HepG2 (cell line): ENCODE data around the gene AIFM1. TPM values are rescaled to one million over a fixed set of nuclear protein-coding genes. Genes with fewer than 3 reads are reported as not detected.

ENCODE experiments used
- CCDC6 ChIP-seq: sonication (generic); formaldehyde crosslinking; IDR thresholded peaks from 2 replicates; pipeline ENCODE4 v1.8.1; 2022; ENCODE audit warnings: mild to moderate bottlenecking, missing genetic modification reagents, moderate library complexity
- DDIT3 ChIP-seq: sonication (generic); formaldehyde crosslinking; IDR thresholded peaks from 2 replicates; pipeline ENCODE4 v1.4.0; 2020; ENCODE audit warnings: mild to moderate bottlenecking, missing genetic modification reagents
- DNMT3B ChIP-seq: conservative IDR thresholded peaks from 2 replicates; pipeline ENCODE4 v1.6.1; 2016; ENCODE audit warnings: missing biosample characterization, control low read depth
- EZH2 ChIP-seq: conservative IDR thresholded peaks from 2 replicates; pipeline ENCODE4 v1.6.1; 2012; ENCODE audit warnings: mild to moderate bottlenecking, low read depth, low read length, moderate library complexity
- HOXA7 ChIP-seq: sonication (generic); formaldehyde crosslinking; IDR thresholded peaks from 2 replicates; pipeline ENCODE4 v1.8.1; 2022; ENCODE audit warnings: mild to moderate bottlenecking, missing genetic modification reagents, moderate library complexity
- HOXD1 ChIP-seq: sonication (generic); formaldehyde crosslinking; IDR thresholded peaks from 2 replicates; pipeline ENCODE4 v1.5.0; 2020; ENCODE audit warnings: missing genetic modification reagents
- JDP2 ChIP-seq: sonication (generic); formaldehyde crosslinking; IDR thresholded peaks from 2 replicates; pipeline ENCODE4 v1.8.1; 2022; ENCODE audit warnings: missing genetic modification reagents, borderline replicate concordance
- NFE2L2 ChIP-seq: fragments of 150-350 bp; IDR thresholded peaks from 2 replicates; pipeline ENCODE4 v1.6.1; 2014; ENCODE audit warnings: low read length
- NFYC ChIP-seq: IDR thresholded peaks from 2 replicates; pipeline ENCODE4 v1.6.1; 2016; ENCODE audit warnings: missing genetic modification reagents, missing compliant biosample characterization
- NONO ChIP-seq, 2 experiments: fragments of 450-650 bp in 1 of 2; sonication (generic) in 1 of 2; formaldehyde crosslinking in 1 of 2; IDR thresholded peaks in 1 of 2; conservative IDR thresholded peaks in 1 of 2; 2 replicates each; pipeline versions ENCODE4 v1.6.1 to v1.8.0; 2017 to 2022; ENCODE audit warnings: mild to moderate bottlenecking in 1 of 2, missing genetic modification reagents in 1 of 2, moderate library complexity in 1 of 2
- PHB2 ChIP-seq: fragments of 450-650 bp; IDR thresholded peaks from 2 replicates; pipeline ENCODE4 v1.6.1; 2018; ENCODE audit not compliant: partially characterized antibody
- PHF21A ChIP-seq: sonication (generic); formaldehyde crosslinking; IDR thresholded peaks from 2 replicates; pipeline ENCODE4 v1.5.0; 2020; ENCODE audit warnings: mild to moderate bottlenecking, missing genetic modification reagents
- RNF2 ChIP-seq: fragments of 450-650 bp; conservative IDR thresholded peaks from 2 replicates; pipeline ENCODE4 v1.6.1; 2016; ENCODE audit warnings: low read depth
- SMARCC2 ChIP-seq: fragments of 450-650 bp; IDR thresholded peaks from 2 replicates; pipeline ENCODE4 v1.6.1; 2017; ENCODE audit warnings: antibody characterized with exemption, mild to moderate bottlenecking
- ZBTB3 ChIP-seq: sonication (generic); formaldehyde crosslinking; IDR thresholded peaks from 2 replicates; pipeline ENCODE4 v1.4.0; 2020; ENCODE audit warnings: low read depth, mild to moderate bottlenecking, moderate library complexity, missing genetic modification reagents, borderline replicate concordance
- ZNF224 ChIP-seq: sonication (generic); formaldehyde crosslinking; IDR thresholded peaks from 2 replicates; pipeline ENCODE4 v1.5.0; 2020; ENCODE audit warnings: mild to moderate bottlenecking, missing genetic modification reagents
- ZNF280B ChIP-seq: sonication (generic); formaldehyde crosslinking; IDR thresholded peaks from 2 replicates; pipeline ENCODE4 v1.5.0; 2020; ENCODE audit warnings: missing genetic modification reagents, mild to moderate bottlenecking, borderline replicate concordance
- ZNF335 ChIP-seq: sonication (generic); formaldehyde crosslinking; IDR thresholded peaks from 2 replicates; pipeline ENCODE4 v1.4.0; 2020; ENCODE audit warnings: missing genetic modification reagents
- ZNF446 ChIP-seq: sonication (generic); formaldehyde crosslinking; IDR thresholded peaks from 2 replicates; pipeline ENCODE4 v1.5.0; 2020; ENCODE audit warnings: mild to moderate bottlenecking, missing genetic modification reagents
- ZNF558 ChIP-seq: sonication (generic); formaldehyde crosslinking; IDR thresholded peaks from 2 replicates; pipeline ENCODE4 v1.9.0; 2022; ENCODE audit warnings: mild to moderate bottlenecking, missing genetic modification reagents, borderline replicate concordance
- ZNF772 ChIP-seq: sonication (generic); formaldehyde crosslinking; IDR thresholded peaks from 2 replicates; pipeline ENCODE4 v1.5.0; 2020; ENCODE audit warnings: mild to moderate bottlenecking, missing genetic modification reagents
- ZNF883 ChIP-seq: sonication (generic); formaldehyde crosslinking; IDR thresholded peaks from 2 replicates; pipeline ENCODE4 v1.5.1; 2020; ENCODE audit warnings: mild to moderate bottlenecking, missing genetic modification reagents; ENCODE audit errors: not compliant biosample characterization
- polyA plus RNA-seq, 8 experiments: library from polyadenylated mRNA; depleted of rRNA in 3 of 8; stranded (reverse) in 7 of 8; unstranded in 1 of 8; fragments of >200 nt; fragmentation: Illumina TruSeq in 4 of 8; extraction: Trizol in 4 of 8; gene quantifications; 2 replicates each; pipeline versions ENCODE4 v1.2.1 to v1.2.3, GENCODE V29; 2011 to 2016; ENCODE audit warnings: low read depth in 4 of 8, missing spikeins in 1 of 8, mixed read lengths in 1 of 8; ENCODE audit not compliant: insufficient read depth in 1 of 8
- total RNA-seq, 5 experiments: library from RNA; depleted of rRNA; stranded (reverse); fragments of >200 nt; fragmentation: Illumina TruSeq; extraction: Trizol; gene quantifications; 2 replicates each; pipeline ENCODE4 v1.2.3, GENCODE V29; 2016; ENCODE audit warnings: low read depth in 1 of 5
- TF ChIP-seq, protein P1 (sequence below): sonication (generic); formaldehyde crosslinking; IDR thresholded peaks from 2 replicates; pipeline ENCODE4 v1.5.1; 2020; ENCODE audit warnings: mild to moderate bottlenecking, moderate library complexity, missing genetic modification reagents
- TF ChIP-seq, protein P2 (sequence below): sonication (generic); formaldehyde crosslinking; IDR thresholded peaks from 2 replicates; pipeline ENCODE4 v1.8.1; 2023; ENCODE audit warnings: mild to moderate bottlenecking, missing genetic modification reagents
- TF ChIP-seq, protein P3 (sequence below): sonication (generic); formaldehyde crosslinking; conservative IDR thresholded peaks from 2 replicates; pipeline ENCODE4 v1.8.1; 2023; ENCODE audit warnings: missing genetic modification reagents

The AIFM1 gene
- total and polyA plus RNA-seq, 2 of the 13 experiments (the other 11 are each of a cell fraction or from before 2014, with no cell fraction given), result 42.8 to 46.9 TPM

DNA sequence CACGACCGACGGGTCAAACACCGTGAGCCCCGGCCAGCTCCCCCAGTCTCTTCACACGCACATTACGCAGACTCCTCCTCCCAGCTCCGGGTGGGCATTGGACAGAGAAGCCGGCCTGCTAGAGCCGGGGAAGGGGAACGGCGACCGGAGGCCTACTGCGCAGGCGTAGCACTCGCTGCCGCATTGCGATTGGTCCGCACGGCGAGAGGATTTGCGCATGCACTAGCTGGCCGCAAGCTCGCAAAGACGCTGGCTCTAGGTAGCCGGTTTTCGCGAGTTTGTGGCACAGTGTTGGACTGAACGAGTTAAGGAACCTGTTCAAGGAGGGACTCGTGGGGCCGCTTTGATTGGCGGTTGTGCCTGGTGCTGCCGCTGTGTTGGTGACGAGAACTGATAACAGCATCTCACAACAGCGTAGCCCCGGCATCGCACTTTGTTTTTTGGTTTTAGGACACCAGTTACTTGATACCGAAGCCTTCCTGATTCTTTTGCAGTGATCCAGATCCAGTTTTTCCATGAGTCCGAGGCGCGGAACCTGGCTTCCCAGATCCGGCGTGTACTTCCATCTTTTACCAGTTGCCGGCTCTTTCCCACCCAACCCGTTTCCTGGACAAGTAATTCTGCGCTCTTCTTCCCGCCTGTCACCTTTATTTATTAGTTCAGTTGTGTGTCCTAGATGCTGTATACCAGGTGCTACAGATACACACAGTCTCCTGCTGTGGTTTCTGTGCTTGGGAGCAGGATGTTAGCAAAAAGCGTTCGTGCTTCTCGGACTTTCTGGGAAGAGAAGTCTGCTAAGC, at the start of gene AIFM1 (continued):
- no peak for TF ChIP-seq ZNF280B (CRISPR knock-in tag)
- TF ChIP-seq JDP2, result no peak
- TF ChIP-seq ZNF558 (CRISPR knock-in tag), result no peak; the same call in 1 of the 2 replicates
- TF ChIP-seq, protein P1, sequence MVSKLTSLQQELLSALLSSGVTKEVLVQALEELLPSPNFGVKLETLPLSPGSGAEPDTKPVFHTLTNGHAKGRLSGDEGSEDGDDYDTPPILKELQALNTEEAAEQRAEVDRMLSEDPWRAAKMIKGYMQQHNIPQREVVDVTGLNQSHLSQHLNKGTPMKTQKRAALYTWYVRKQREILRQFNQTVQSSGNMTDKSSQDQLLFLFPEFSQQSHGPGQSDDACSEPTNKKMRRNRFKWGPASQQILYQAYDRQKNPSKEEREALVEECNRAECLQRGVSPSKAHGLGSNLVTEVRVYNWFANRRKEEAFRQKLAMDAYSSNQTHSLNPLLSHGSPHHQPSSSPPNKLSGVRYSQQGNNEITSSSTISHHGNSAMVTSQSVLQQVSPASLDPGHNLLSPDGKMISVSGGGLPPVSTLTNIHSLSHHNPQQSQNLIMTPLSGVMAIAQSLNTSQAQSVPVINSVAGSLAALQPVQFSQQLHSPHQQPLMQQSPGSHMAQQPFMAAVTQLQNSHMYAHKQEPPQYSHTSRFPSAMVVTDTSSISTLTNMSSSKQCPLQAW, result no peak
- no peak for TF ChIP-seq ZNF335 (CRISPR knock-in tag)
- TF ChIP-seq, protein P2, sequence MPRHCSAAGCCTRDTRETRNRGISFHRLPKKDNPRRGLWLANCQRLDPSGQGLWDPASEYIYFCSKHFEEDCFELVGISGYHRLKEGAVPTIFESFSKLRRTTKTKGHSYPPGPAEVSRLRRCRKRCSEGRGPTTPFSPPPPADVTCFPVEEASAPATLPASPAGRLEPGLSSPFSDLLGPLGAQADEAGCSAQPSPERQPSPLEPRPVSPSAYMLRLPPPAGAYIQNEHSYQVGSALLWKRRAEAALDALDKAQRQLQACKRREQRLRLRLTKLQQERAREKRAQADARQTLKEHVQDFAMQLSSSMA (CRISPR knock-in tag), result no peak
- TF ChIP-seq PHF21A (CRISPR knock-in tag), result peak; percentile 75
- TF ChIP-seq NONO (IDR thresholded peaks at IDR 0.05), result no peak
- peak; percentile 23; the same call in 1 of the 2 replicates for TF ChIP-seq NONO (CRISPR knock-in tag; conservative IDR thresholded peaks at IDR 0.05)
- no peak for TF ChIP-seq HOXD1 (CRISPR knock-in tag)
- no peak; the same call in none of the 2 replicates for TF ChIP-seq CCDC6 (CRISPR knock-in tag)
- no peak for TF ChIP-seq HOXA7 (CRISPR knock-in tag)
- no peak for TF ChIP-seq PHB2
- TF ChIP-seq, protein P3, sequence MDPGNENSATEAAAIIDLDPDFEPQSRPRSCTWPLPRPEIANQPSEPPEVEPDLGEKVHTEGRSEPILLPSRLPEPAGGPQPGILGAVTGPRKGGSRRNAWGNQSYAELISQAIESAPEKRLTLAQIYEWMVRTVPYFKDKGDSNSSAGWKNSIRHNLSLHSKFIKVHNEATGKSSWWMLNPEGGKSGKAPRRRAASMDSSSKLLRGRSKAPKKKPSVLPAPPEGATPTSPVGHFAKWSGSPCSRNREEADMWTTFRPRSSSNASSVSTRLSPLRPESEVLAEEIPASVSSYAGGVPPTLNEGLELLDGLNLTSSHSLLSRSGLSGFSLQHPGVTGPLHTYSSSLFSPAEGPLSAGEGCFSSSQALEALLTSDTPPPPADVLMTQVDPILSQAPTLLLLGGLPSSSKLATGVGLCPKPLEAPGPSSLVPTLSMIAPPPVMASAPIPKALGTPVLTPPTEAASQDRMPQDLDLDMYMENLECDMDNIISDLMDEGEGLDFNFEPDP (CRISPR knock-in tag), result no peak
- TF ChIP-seq DDIT3 (CRISPR knock-in tag), result no peak
- TF ChIP-seq ZNF224 (CRISPR knock-in tag), result no peak
- no peak for TF ChIP-seq NFE2L2
- TF ChIP-seq RNF2, result no peak
- no peak for TF ChIP-seq ZNF446 (CRISPR knock-in tag)
- no peak for TF ChIP-seq DNMT3B
- TF ChIP-seq ZBTB3, result no peak
- TF ChIP-seq ZNF772 (CRISPR knock-in tag), result peak; percentile 27; the same call in 1 of the 2 replicates
- peak; percentile 70 for TF ChIP-seq NFYC (CRISPR knock-in tag)
- no peak for TF ChIP-seq ZNF883 (CRISPR knock-in tag)
- no peak for TF ChIP-seq EZH2
- no peak for TF ChIP-seq SMARCC2
